Effector memory CD8-positive, alpha-beta T cell (primary cell): ENCODE measurements around the gene LHX2.

Source experiments
- ATAC-seq: fragments of 150-1000 bp; cut with Tn5 transposase; replicated peaks from 2 replicates; pipeline ENCODE4 v1.10.0; 2021; ENCODE audit warnings: mild to moderate bottlenecking, moderate library complexity
- DNase-seq, 3 experiments: peaks; one replicate each; pipeline ENCODE4 v3.0.0; 2021
- H3K27ac Mint-ChIP-seq, 2 donors: one replicate each; pipeline ENCODE4 v1.8.0; 2022; ENCODE audit warnings: mild to moderate bottlenecking in 2 of 2, mixed read lengths in 2 of 2, moderate library complexity in 2 of 2
- H3K27me3 Mint-ChIP-seq, 2 donors: one replicate each; pipeline ENCODE4 v1.8.0; 2022; ENCODE audit warnings: mixed read lengths in 2 of 2
- H3K36me3 Mint-ChIP-seq: one replicate; pipeline ENCODE4 v1.8.0; 2022; ENCODE audit warnings: mild to moderate bottlenecking, moderate library complexity, mixed read lengths; ENCODE audit not compliant: insufficient read depth
- H3K4me1 Mint-ChIP-seq, 2 donors: one replicate each; pipeline ENCODE4 v1.8.0; 2022; ENCODE audit warnings: low read depth in 2 of 2, mixed read lengths in 2 of 2
- H3K4me3 Mint-ChIP-seq, 2 donors: one replicate each; pipeline ENCODE4 v1.8.0; 2022; ENCODE audit warnings: mild to moderate bottlenecking in 2 of 2, mixed read lengths in 2 of 2, moderate library complexity in 2 of 2
- H3K9me3 Mint-ChIP-seq, 2 donors: one replicate each; pipeline ENCODE4 v1.8.0; 2022; ENCODE audit warnings: mixed read lengths in 2 of 2

The LHX2 gene

DNA sequence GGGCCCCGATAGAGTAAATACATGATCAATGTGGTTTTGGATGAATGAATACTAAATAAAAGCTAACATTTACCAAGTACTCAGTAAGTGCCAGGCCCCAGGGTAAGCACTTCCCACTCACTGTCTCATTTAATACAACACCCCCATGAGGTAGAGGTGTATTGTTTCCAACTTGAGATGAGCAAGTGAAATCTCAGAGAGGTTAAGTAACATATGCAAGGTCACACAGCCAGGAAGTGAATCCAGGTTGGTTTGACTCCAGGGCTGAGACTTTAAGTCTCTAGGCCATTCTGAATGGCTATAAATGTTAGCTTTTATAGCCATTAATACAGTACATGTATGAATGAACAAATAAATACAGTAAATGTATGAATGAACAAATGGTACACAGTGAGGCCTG is 39.4 kb downstream of the LHX2 start:
- Mint-ChIP-seq H3K27me3 (peaks cover 68 to 98% of the 10 kb centered on the region in 2 donors), H3K36me3 (no peaks in the 10 kb centered on the region), H3K27ac (no peak overlapping the region), H3K9me3 (no peaks in the 10 kb centered on the region), H3K4me1 (no peaks in the 10 kb centered on the region), H3K4me3 (no peak overlapping the region)
- DNase-seq (no peak), ATAC-seq (no peak)

GRCh38 chr9:124052401-124052800 is 40.8 kb downstream of the LHX2 start:
- Mint-ChIP-seq H3K27me3 (peaks cover 67 to 98% of the 10 kb centered on the region in 2 donors), H3K9me3 (no peaks in the 10 kb centered on the region), H3K4me3 (no peak overlapping the region), H3K27ac (no peak overlapping the region), H3K4me1 (no peaks in the 10 kb centered on the region), H3K36me3 (no peaks in the 10 kb centered on the region)
- ATAC-seq = no peak
- no peak for DNase-seq

GRCh38 chr9:124054582-124055227 is 43.1 kb downstream of the LHX2 start:
- peaks cover 62 to 97% of the 10 kb centered on the region in 2 donors for H3K27me3 Mint-ChIP-seq
- no peak overlapping the region for H3K27ac Mint-ChIP-seq
- no peaks in the 10 kb centered on the region for H3K4me1 Mint-ChIP-seq
- no peak for DNase-seq
- no peaks in the 10 kb centered on the region for H3K9me3 Mint-ChIP-seq
- H3K36me3 Mint-ChIP-seq = no peaks in the 10 kb centered on the region
- no peak overlapping the region for H3K4me3 Mint-ChIP-seq
- no peak for ATAC-seq

DNA sequence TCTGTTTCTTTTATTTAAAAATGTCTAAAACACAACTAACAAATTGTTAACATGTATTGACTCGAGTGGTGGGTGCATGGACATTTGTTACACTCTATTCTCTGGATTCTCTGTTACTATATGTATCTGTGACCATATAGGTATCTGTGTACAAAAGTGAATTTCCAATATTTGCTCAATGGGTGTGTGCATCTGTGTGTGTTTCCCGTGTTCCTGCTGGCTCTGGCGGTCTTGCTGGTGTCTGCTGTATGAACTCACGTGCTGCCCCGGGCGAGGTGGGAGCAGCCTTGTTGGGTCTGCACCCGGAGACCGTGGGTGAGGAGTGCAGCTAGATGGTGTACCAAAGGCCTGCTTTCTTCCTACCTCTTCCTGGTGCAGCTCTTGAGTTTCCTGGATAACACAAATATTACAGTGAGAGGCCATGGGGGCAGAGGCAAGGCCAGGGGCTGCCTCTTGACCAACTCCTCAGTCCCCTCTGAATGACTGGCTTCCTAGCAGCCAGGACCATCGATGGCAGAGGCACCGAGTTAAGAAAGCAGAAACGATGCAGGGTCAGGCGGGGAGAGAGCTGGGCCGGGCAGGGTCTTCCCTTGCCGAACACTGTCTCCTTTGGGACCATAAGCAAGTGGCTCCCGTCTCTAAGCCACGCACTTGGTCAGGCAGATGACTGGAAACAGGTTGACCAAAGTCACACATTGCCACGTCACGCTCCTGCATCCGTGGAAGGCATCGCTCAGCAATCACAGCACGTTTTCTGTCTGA is 49.5 kb downstream of the LHX2 start:
- no peaks in the 10 kb centered on the region for H3K4me1 Mint-ChIP-seq
- H3K27ac Mint-ChIP-seq = no peak overlapping the region
- H3K27me3 Mint-ChIP-seq = peaks cover 21 to 66% of the 10 kb centered on the region in 2 donors
- no peak for DNase-seq
- no peak overlapping the region for H3K4me3 Mint-ChIP-seq
- no peaks in the 10 kb centered on the region for H3K9me3 Mint-ChIP-seq
- H3K36me3 Mint-ChIP-seq = peaks cover 3% of the 10 kb centered on the region
- ATAC-seq = no peak

DNA sequence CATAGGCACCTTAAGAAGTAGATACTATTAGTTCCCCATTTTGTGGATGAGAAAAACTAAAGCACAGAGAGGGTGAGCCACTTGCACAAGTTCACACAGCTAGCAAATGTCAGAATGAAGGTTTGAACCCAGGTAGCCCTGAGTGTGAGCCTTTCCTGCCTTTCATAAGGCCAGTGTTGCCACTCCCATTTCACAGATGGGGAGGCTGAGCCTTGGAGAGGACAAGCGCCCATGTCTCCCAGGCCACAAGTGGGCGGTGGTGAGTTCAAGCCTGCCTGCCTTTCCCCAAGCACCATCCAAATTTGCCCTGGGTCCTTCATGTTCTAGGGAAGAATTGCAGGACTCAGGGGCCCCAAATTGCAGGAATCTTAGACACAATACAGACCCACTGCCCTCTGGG is 50.6 kb downstream of the LHX2 start:
- H3K27ac Mint-ChIP-seq = no peak overlapping the region
- no peaks in the 10 kb centered on the region for H3K4me1 Mint-ChIP-seq
- DNase-seq (no peak), ATAC-seq (no peak)
- H3K27me3 Mint-ChIP-seq = peaks cover 10 to 55% of the 10 kb centered on the region in 2 donors
- no peaks in the 10 kb centered on the region for H3K9me3 Mint-ChIP-seq
- peaks cover 3% of the 10 kb centered on the region for H3K36me3 Mint-ChIP-seq
- no peak overlapping the region for H3K4me3 Mint-ChIP-seq

- Mint-ChIP-seq H3K27ac (no peak overlapping the region), H3K27me3 (peaks cover 26 to 29% of the 10 kb centered on the region in 2 donors), H3K9me3 (no peaks in the 10 kb centered on the region), H3K4me1 (no peaks in the 10 kb centered on the region), H3K36me3 (no peaks in the 10 kb centered on the region), H3K4me3 (no peak overlapping the region)
- no peak for DNase-seq
- ATAC-seq = no peak
Observed at GRCh38 chr9:124066783-124067577, 55.4 kb downstream of the LHX2 start.

DNA sequence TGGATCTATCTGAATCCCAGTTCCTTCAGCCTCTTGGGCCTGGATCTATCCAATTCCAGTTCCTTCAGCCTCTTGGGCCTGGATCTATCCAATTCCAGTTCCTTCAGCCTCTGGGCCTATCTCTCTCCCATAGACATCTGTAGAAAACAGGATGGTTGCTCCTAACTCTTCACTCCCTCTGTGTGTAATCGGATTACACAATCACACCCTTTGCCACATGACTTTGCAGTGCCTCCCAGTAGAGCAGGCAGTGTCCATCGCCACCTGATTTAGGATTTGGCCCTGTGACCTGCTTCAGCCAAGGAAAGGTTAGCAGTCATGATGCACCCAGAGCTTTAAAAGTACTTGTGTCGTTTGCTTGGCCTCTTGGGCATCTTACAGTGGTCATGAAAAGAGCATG is 56.7 kb downstream of the LHX2 start:
- peaks cover 32 to 39% of the 10 kb centered on the region in 2 donors for H3K27me3 Mint-ChIP-seq
- DNase-seq (no peak), ATAC-seq (no peak)
- no peaks in the 10 kb centered on the region for H3K4me1 Mint-ChIP-seq
- no peaks in the 10 kb centered on the region for H3K9me3 Mint-ChIP-seq
- H3K36me3 Mint-ChIP-seq = no peaks in the 10 kb centered on the region
- H3K27ac Mint-ChIP-seq = no peak overlapping the region
- no peak overlapping the region for H3K4me3 Mint-ChIP-seq

GRCh38 chr9:124074746-124075145 is 63.2 kb downstream of the LHX2 start:
- DNase-seq = no peak
- Mint-ChIP-seq H3K4me3 (no peak overlapping the region), H3K27me3 (peaks cover 43 to 57% of the 10 kb centered on the region in 2 donors)

DNA sequence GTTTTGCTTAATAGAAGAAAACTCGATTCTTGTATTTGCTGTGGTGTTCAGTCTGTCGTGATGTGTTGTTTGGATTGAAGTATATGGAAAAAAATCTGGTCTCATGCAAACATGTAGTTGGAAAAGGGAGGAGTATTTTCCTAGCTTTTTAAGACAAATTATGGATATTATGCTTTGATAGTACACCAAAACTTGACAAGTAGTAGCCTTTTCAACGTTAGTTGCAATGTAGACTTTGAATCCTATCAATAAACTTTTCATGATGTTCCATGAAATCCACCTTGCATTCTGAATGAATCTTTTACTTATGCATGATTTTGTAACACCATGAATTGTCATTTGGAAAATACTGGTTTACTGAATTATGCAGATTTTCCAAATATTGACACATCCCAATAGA is 64.2 kb downstream of the LHX2 start:
- ATAC-seq (no peak), DNase-seq (no peak)
- H3K27ac Mint-ChIP-seq = no peak overlapping the region
- H3K36me3 Mint-ChIP-seq = no peaks in the 10 kb centered on the region
- H3K9me3 Mint-ChIP-seq = no peaks in the 10 kb centered on the region
- peaks cover 36 to 57% of the 10 kb centered on the region in 2 donors for H3K27me3 Mint-ChIP-seq
- H3K4me3 Mint-ChIP-seq = no peak overlapping the region
- H3K4me1 Mint-ChIP-seq = no peaks in the 10 kb centered on the region

More at GRCh38 chr9:124074746-124075145, 63.2 kb downstream of the LHX2 start:
- no peak overlapping the region for H3K27ac Mint-ChIP-seq
- H3K36me3 Mint-ChIP-seq = no peaks in the 10 kb centered on the region
- H3K4me1 Mint-ChIP-seq = no peaks in the 10 kb centered on the region
- ATAC-seq = no peak
- no peaks in the 10 kb centered on the region for H3K9me3 Mint-ChIP-seq

GRCh38 chr9:124077915-124078572 is 66.5 kb downstream of the LHX2 start:
- no peak overlapping the region for H3K4me3 Mint-ChIP-seq
- H3K4me1 Mint-ChIP-seq = no peaks in the 10 kb centered on the region
- DNase-seq = no peak
- no peaks in the 10 kb centered on the region for H3K9me3 Mint-ChIP-seq
- ATAC-seq = no peak
- peaks cover 14 to 46% of the 10 kb centered on the region in 2 donors for H3K27me3 Mint-ChIP-seq
- H3K36me3 Mint-ChIP-seq = no peaks in the 10 kb centered on the region
- no peak overlapping the region for H3K27ac Mint-ChIP-seq

DNA sequence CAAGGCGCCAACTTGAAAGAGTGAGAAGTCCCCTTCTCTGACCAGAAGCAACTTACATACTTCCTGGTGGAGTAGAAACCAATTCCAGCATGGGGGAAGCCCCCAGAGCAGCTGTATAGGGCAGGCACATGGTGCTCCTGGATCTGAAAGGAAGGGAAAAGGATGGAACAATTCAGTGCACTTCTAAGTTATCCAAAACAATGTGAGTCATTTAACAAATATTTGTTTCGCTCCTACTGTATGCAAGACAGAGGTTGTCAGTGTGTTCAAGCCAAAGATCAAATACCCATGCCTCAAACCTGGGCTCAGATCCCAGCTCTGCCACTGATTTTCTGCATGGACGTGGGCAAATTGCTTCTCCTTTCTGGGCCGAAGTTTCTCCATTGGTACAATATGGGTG is 67.1 kb downstream of the LHX2 start:
- Mint-ChIP-seq H3K36me3 (no peaks in the 10 kb centered on the region), H3K9me3 (no peaks in the 10 kb centered on the region), H3K27me3 (peaks cover 12 to 41% of the 10 kb centered on the region in 2 donors), H3K4me3 (no peak overlapping the region), H3K4me1 (no peaks in the 10 kb centered on the region), H3K27ac (no peak overlapping the region)
- DNase-seq (no peak), ATAC-seq (no peak)

DNA sequence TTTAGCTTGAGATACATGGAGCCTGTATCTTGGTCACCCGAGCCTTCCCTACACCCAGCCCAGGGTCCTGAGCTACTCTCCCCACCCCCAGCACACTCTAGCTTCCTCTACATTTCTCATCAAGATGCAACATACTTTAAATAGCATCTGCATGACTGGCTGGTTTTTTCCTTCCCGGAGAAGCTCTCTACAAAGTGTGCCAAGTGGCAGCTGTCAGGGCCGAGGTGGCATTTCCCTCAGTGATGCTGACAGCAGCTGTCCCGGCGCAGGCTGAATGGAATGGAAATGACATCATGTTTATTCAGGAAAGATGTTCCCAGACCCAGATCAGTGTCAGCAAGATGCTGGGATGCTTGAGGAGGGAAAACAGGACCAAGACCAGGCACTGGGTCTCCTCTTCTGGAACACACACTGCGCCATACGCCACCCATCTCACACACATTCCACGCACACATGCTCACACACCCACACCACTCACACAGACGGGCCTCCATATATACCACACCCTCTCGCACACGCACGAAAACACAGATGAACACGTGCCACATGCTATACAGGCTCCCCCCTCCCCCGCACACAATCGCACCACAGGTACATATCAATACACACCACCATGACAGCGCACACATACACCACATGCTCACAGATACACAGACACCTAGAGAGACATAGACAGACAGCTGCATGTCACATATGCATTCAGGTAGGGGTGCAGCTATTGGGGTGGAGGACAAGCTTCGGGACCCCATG is 67.8 kb downstream of the LHX2 start:
- Mint-ChIP-seq H3K9me3 (no peaks in the 10 kb centered on the region), H3K27me3 (peaks cover 4 to 41% of the 10 kb centered on the region in 2 donors), H3K36me3 (no peaks in the 10 kb centered on the region), H3K27ac (no peak overlapping the region), H3K4me1 (no peaks in the 10 kb centered on the region), H3K4me3 (no peak overlapping the region)
- ATAC-seq (no peak), DNase-seq (no peak)

DNA sequence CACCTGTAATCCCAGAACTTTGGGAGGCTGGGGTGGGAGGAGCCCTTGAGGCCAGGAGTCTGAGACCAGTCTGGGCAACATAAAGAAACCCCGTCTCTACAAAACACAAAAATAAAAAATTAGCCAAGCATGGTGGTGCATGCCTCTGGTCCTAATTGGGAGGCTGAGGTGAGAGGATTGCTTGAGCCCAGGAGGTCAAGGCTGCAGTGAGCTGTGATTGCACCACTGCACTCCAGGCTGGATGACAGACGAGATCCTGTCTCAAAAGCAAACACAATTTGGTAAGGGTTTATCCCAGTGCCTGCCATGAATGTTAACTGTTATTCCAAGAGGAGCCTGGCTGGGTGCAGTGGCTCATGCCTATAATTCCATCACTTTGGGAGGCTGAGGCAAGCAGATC is 71.1 kb downstream of the LHX2 start:
- no peak for DNase-seq
- Mint-ChIP-seq H3K36me3 (no peaks in the 10 kb centered on the region), H3K27me3 (peaks cover 0 to 38% of the 10 kb centered on the region in 2 donors), H3K9me3 (peaks cover 0 to 15% of the 10 kb centered on the region in 2 donors), H3K4me3 (no peak overlapping the region), H3K27ac (no peak overlapping the region), H3K4me1 (no peaks in the 10 kb centered on the region)
- no peak for ATAC-seq
